NCI-H2196 (cell line): ENCODE measurements around the gene PGAM2.

Source experiments
- DNase-seq: peaks from one replicate; lab custom pipeline; 2025; ENCODE audit not compliant: unreplicated experiment; lab: John Stamatoyannopoulos, UW

Gene PGAM2

GRCh38 chr7:44103923-44104859, 38.8 kb upstream of the PGAM2 start, which contains the start of gene AEBP1:
Gene AEBP1, plus strand, starts transcription at chr7:44104345. Its CDS starts 321 bp downstream, at chr7:44104666.
- no peak for DNase-seq

- DNase-seq, result no peak
Observed at GRCh38 chr7:44103566-44103922, 38.2 kb upstream of the PGAM2 start.

- no peak for DNase-seq
Observed at GRCh38 chr7:44102846-44103565, 37.6 kb upstream of the PGAM2 start.

- no peak for DNase-seq
Observed at GRCh38 chr7:44101966-44102845, 36.8 kb upstream of the PGAM2 start.

GRCh38 chr7:44101303-44101965, 36.1 kb upstream of the PGAM2 start:
- DNase-seq, result no peak

- DNase-seq, result no peak
Observed at GRCh38 chr7:44100458-44101302, 35.3 kb upstream of the PGAM2 start.

- DNase-seq, result no peak
Observed at GRCh38 chr7:44099669-44100068, 34.3 kb upstream of the PGAM2 start.

- DNase-seq, result no peak
Observed at GRCh38 chr7:44098092-44099068, 33.0 kb upstream of the PGAM2 start.

GRCh38 chr7:44097064-44097932, 31.9 kb upstream of the PGAM2 start:
- peak; percentile 9 for DNase-seq

- DNase-seq, result no peak
Observed at GRCh38 chr7:44096326-44096881, 31.0 kb upstream of the PGAM2 start.

GRCh38 chr7:44095781-44096180, 30.4 kb upstream of the PGAM2 start:
- no peak for DNase-seq

GRCh38 chr7:44094883-44095592, 29.7 kb upstream of the PGAM2 start:
- DNase-seq, result no peak

GRCh38 chr7:44094365-44094764, 29.0 kb upstream of the PGAM2 start:
- DNase-seq, result no peak

- no peak for DNase-seq
Observed at GRCh38 chr7:44093102-44093641, 27.8 kb upstream of the PGAM2 start.

GRCh38 chr7:44087911-44088838, 22.8 kb upstream of the PGAM2 start:
- DNase-seq, result no peak
